Heart right ventricle (tissue), 16 donors: ENCODE measurements around the gene AAR2. TPM values are rescaled to one million over a fixed set of nuclear protein-coding genes. Genes with fewer than 3 reads are reported as not detected.

Experiments
- ATAC-seq, 8 donors: fragments of 200-7000 bp; cut with Tn5 transposase; one replicate each; pipeline ENCODE4 v1.9.1; 2020; ENCODE audit warnings: mild to moderate bottlenecking in 8 of 8, moderate library complexity in 8 of 8, moderate number of reproducible peaks in 1 of 8
- DNase-seq, 2 donors: peaks; one replicate each; pipeline ENCODE4 v3.0.0-alpha.2; 2020
- H3K27ac ChIP-seq, 10 donors: fragments of 200-600 bp; sonication (generic) in 2 of 10; one replicate each; pipeline versions ENCODE4 v1.5.0 to v1.8.0; 2020 to 2022; ENCODE audit warnings: mild to moderate bottlenecking in 3 of 10
- H3K27me3 ChIP-seq, 7 donors: fragments of 200-600 bp; one replicate each; pipeline ENCODE4 v1.8.0; 2021 to 2022; ENCODE audit warnings: mild to moderate bottlenecking in 2 of 7
- H3K36me3 ChIP-seq, 9 donors: fragments of 200-600 bp; sonication (generic) in 1 of 9; one replicate each; pipeline versions ENCODE4 v1.5.0 to v1.8.0; 2020 to 2022; ENCODE audit warnings: mild to moderate bottlenecking in 2 of 9
- H3K4me1 ChIP-seq, 9 donors: fragments of 200-600 bp; sonication (generic) in 1 of 9; one replicate each; pipeline versions ENCODE4 v1.5.0 to v1.8.0; 2020 to 2022; ENCODE audit warnings: mild to moderate bottlenecking in 4 of 9
- H3K4me3 ChIP-seq, 10 donors: fragments of 200-600 bp; sonication (generic) in 2 of 10; one replicate each; pipeline versions ENCODE4 v1.5.0 to v1.8.0; 2020 to 2022; ENCODE audit warnings: mild to moderate bottlenecking in 7 of 10, moderate library complexity in 2 of 10
- H3K9me3 ChIP-seq, 11 donors: fragments of 200-600 bp in 10 of 11; sonication (generic) in 2 of 11; one replicate each; pipeline versions ENCODE4 v1.5.0 to v1.8.0; 2013 to 2022; ENCODE audit warnings: mild to moderate bottlenecking in 2 of 11, control low read depth in 1 of 11, moderate library complexity in 1 of 11
- WGBS, 2 donors: extraction: QIAGEN DNeasy Blood & Tissue Kit; methylation state at CpG; one replicate each; pipeline ENCODE4 v1.1.7; 2013; ENCODE audit warnings: inconsistent platforms in 1 of 2; 5-methylcytosine and 5-hydroxymethylcytosine counted together
- intact Hi-C, 10 donors: fragments of 100-400 bp; cut with DNase I; formaldehyde crosslinking; loops; one replicate each; pipeline versions ENCODE4 v1.11.1 to v1.14.2; 2022
- polyA plus RNA-seq, 2 donors: library from polyadenylated mRNA; stranded (reverse); fragments of 200-250 nt; gene quantifications; one replicate each; pipeline ENCODE4 v1.2.3, GENCODE V29; 2013
- total RNA-seq, 10 donors: library from RNA; stranded (reverse); fragmentation: NEBNext Ultra II Directional in 3 of 10; extraction: Animal tissue kit (Norgen Biotek cat#: 25700) in 3 of 10; gene quantifications; one replicate each; pipeline versions ENCODE4 v1.2.1 to v1.2.4, GENCODE V29; 2021 to 2023
- TF ChIP-seq, protein P1 (sequence below), 9 donors: fragments of 200-600 bp; sonication (generic) in 2 of 9; IDR thresholded peaks; one replicate each; pipeline versions ENCODE4 v1.5.0 to v1.8.0; 2021 to 2022; ENCODE audit warnings: antibody characterized with exemption in 9 of 9, mild to moderate bottlenecking in 5 of 9, moderate library complexity in 1 of 9
- donor health status: Arrhythmogenic right ventricular cardiomyopathy.
- donor health status: ischemic (EF 13 %, LVEDD 7.1; RV severe dilation, severe dysfunction).
- donor health status: healthy with polysubstance abuse.
- donor health status: DM: no; HTN: yes; CAD: no.
- donor health status: DM: no; HTN: no; CAD: no.
- donor health status: ischemic (EF 25% LVEDD 6.9; RV normal size, moderate dysfunction).
- donor health status: ischemic (EF 25% LVEDD 5.7; RV mildly dilated, moderate dysfunction).
- donor health status: healthy.
- donor health status: DM: yes; HTN: yes; CAD: no.
- donor health status: Ischemic cardiomyopathy.
- donor health status: ischemic (EF 35%, LVEDD 5.7; RV mildly dilated, moderate dysfunction).
- donor health status: nonischemic (EF 11% LVEDD 7.7; RV severe dilation, severe dysfunction).
- donor health status: DM: yes; HTN: yes; CAD: no.
- donor health status: PGD.
- donor health status: ischemic (EF 29% LVEDD 5.4; RV normal size, mild dysfunction).
- donor health status: nonischemic (EF 23%, LVEDD 6.1; RV moderate dilation, normal function).

AAR2 gene
- total and polyA plus RNA-seq, 12 donors = 7.8 to 22.7 (median 15.2) TPM

- DNase-seq = no peak
- peaks cover 0 to 55% (median 13%) of the 10 kb centered on the region in 7 donors for H3K27me3 ChIP-seq
- intact Hi-C loops = no loop called here
- WGBS, 2 donors = 88% methylated on average over 5 of the region's 5 CpGs
- H3K36me3 ChIP-seq = no peaks in the 10 kb centered on the region
- no peak overlapping the region for H3K4me3 ChIP-seq
- no peak overlapping the region for H3K27ac ChIP-seq
- TF ChIP-seq, protein P1, sequence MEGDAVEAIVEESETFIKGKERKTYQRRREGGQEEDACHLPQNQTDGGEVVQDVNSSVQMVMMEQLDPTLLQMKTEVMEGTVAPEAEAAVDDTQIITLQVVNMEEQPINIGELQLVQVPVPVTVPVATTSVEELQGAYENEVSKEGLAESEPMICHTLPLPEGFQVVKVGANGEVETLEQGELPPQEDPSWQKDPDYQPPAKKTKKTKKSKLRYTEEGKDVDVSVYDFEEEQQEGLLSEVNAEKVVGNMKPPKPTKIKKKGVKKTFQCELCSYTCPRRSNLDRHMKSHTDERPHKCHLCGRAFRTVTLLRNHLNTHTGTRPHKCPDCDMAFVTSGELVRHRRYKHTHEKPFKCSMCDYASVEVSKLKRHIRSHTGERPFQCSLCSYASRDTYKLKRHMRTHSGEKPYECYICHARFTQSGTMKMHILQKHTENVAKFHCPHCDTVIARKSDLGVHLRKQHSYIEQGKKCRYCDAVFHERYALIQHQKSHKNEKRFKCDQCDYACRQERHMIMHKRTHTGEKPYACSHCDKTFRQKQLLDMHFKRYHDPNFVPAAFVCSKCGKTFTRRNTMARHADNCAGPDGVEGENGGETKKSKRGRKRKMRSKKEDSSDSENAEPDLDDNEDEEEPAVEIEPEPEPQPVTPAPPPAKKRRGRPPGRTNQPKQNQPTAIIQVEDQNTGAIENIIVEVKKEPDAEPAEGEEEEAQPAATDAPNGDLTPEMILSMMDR (IDR thresholded peaks at IDR 0.05) = no peak
- H3K9me3 ChIP-seq = peaks cover 0 to 7% (median 0%) of the 10 kb centered on the region in 11 donors
- H3K4me1 ChIP-seq = no peaks in the 10 kb centered on the region
- ATAC-seq = no peak
These were observed 48.5 kb downstream of the AAR2 start for GRCh38 chr20:36284751-36285150.

GRCh38 chr20:36285746-36286447 lies 49.6 kb downstream of the AAR2 start:
- Histone ChIP-seq H3K36me3 (no peaks in the 10 kb centered on the region), H3K27me3 (peaks cover 0 to 43% (median 12%) of the 10 kb centered on the region in 7 donors)

GRCh38 chr20:36297656-36298055 lies 61.4 kb downstream of the AAR2 start:
- intact Hi-C loops = no loop called here
- no peak for DNase-seq
- no peaks in the 10 kb centered on the region for H3K36me3 ChIP-seq
- H3K4me1 ChIP-seq = no peaks in the 10 kb centered on the region
- no peak for ATAC-seq
- TF ChIP-seq, protein P1 (IDR thresholded peaks at IDR 0.05) = no peak
- H3K27me3 ChIP-seq = peaks cover 0 to 89% (median 72%) of the 10 kb centered on the region in 7 donors
- no peak overlapping the region for H3K4me3 ChIP-seq
- WGBS, 2 donors = 52 to 64% methylated on average over 5 of the region's 5 CpGs
- no peak overlapping the region for H3K27ac ChIP-seq
- no peaks in the 10 kb centered on the region for H3K9me3 ChIP-seq

More at GRCh38 chr20:36285746-36286447, 49.6 kb downstream of the AAR2 start:
- no peaks in the 10 kb centered on the region for H3K4me1 ChIP-seq
- no peak overlapping the region for H3K27ac ChIP-seq
- peaks cover 0 to 7% (median 0%) of the 10 kb centered on the region in 11 donors for H3K9me3 ChIP-seq
- intact Hi-C loops = no loop called here
- no peak for ATAC-seq
- DNase-seq = no peak
- TF ChIP-seq, protein P1 (IDR thresholded peaks at IDR 0.05) = no peak
- H3K4me3 ChIP-seq = no peak overlapping the region
- 73 to 79% methylated on average over 11 of the region's 11 CpGs for WGBS, 2 donors

- ATAC-seq (no peak), DNase-seq (no peak)
- H3K27me3 ChIP-seq = peaks cover 0 to 92% (median 76%) of the 10 kb centered on the region in 7 donors
- no peak overlapping the region for H3K27ac ChIP-seq
- no peak overlapping the region for H3K4me3 ChIP-seq
- H3K9me3 ChIP-seq = no peaks in the 10 kb centered on the region
- TF ChIP-seq, protein P1 (IDR thresholded peaks at IDR 0.05) = no peak
- 80 to 82% methylated on average over 3 of the region's 3 CpGs for WGBS, 2 donors
- H3K36me3 ChIP-seq = no peaks in the 10 kb centered on the region
- intact Hi-C loops = no loop called here
- H3K4me1 ChIP-seq = no peaks in the 10 kb centered on the region
These were observed 61.8 kb downstream of the AAR2 start for GRCh38 chr20:36298061-36298460.
